ENCODE measurements around the gene CHPF2.

The CHPF2 gene

DNA sequence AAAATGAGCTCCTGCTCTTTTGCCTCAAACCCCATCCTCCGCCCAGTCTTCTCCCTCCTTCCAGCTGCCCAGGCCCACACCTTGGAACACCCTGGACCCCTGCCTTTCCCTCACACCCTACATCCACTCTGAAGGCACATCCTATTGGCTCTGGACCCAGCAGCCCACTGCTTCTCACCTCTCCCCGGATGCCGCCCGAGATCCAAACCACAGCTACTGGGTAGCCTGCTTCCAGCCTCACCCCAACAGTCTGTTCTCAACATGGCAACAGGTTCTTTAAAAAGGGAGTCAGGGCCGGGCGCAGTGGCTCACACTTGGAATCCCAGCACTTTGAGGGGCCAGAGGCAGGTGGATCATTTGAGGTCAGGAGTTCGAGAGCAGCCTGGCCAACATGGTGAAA, 25.7 kb downstream of the CHPF2 start:
- H3K36me3 ChIP-seq (ENCODE audit: insufficient read depth, low read length) = no peaks in the 10 kb centered on the region
- WGBS = 93% methylated on average over 7 of the region's 7 CpGs
- H3K4me3 ChIP-seq (ENCODE audit: low read length) = no peak overlapping the region
- H3K9ac ChIP-seq (ENCODE audit: low read depth, low read length) = no peak overlapping the region
- H3K27me3 ChIP-seq (ENCODE audit: insufficient read depth, low read length) = peaks cover 37% of the 10 kb centered on the region
- peaks cover 4% of the 10 kb centered on the region; the same call in 1 of the 2 replicates for H3K4me1 ChIP-seq (ENCODE audit: insufficient read depth, low read length)
- no peaks in the 10 kb centered on the region for H3K9me3 ChIP-seq (ENCODE audit: insufficient read depth, low read depth, low read length)
- H3K27ac ChIP-seq (ENCODE audit: low read depth, low read length) = no peak overlapping the region

DNA sequence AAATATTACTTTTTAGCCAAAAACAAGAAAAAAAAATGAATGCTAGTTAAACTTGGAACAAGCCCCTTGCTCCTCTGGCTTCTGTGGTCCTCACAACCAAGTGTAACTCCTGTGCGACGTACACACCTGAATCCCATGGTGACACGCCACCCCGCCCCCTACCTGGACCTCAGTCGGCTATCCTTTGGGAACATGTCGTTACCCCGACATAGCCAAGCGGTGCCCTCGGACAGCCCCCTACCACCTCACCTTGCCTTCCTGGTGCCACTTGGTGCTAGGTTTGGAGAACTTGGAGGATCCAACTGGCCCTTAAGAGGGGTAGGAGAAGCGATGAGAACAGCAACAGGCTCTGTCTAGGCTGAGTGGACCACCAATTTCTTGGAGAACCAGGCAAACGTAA, 28.2 kb downstream of the CHPF2 start:
- H3K4me1 ChIP-seq (ENCODE audit: insufficient read depth, low read length) = no peaks in the 10 kb centered on the region
- no peaks in the 10 kb centered on the region for H3K36me3 ChIP-seq (ENCODE audit: insufficient read depth, low read length)
- no peaks in the 10 kb centered on the region for H3K9me3 ChIP-seq (ENCODE audit: insufficient read depth, low read depth, low read length)
- no peak overlapping the region for H3K9ac ChIP-seq (ENCODE audit: low read depth, low read length)
- H3K27me3 ChIP-seq (ENCODE audit: insufficient read depth, low read length) = peaks cover 13% of the 10 kb centered on the region; the same call in 1 of the 2 replicates
- WGBS = 90% methylated on average over 11 of the region's 11 CpGs
- no peak overlapping the region for H3K27ac ChIP-seq (ENCODE audit: low read depth, low read length)
- no peak overlapping the region for H3K4me3 ChIP-seq (ENCODE audit: low read length)

DNA sequence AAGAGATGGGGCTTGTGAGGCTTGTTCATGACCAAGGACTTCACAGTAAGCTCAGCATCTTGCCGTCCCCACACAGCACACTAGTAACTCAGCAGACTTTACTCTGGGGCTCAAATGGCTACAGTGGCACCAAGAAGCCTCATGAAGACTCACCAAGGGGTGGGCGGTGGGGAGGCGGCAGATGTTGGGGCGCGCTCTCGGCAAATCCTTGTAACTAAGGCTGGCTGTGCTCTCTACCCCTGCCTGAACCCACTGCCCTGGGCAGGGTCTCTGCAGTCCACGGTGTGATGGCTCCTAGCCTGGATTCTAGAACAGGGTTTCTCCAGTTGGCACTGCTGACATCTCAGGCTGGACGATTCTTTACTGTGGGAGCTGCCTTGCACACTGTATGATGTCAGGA, 28.6 kb downstream of the CHPF2 start:
- 92% methylated on average over 8 of the region's 8 CpGs for WGBS
- Histone ChIP-seq H3K4me1 (ENCODE audit: insufficient read depth, low read length) (no peaks in the 10 kb centered on the region), H3K9ac (ENCODE audit: low read depth, low read length) (no peak overlapping the region), H3K4me3 (ENCODE audit: low read length) (no peak overlapping the region), H3K27me3 (ENCODE audit: insufficient read depth, low read length) (peaks cover 11% of the 10 kb centered on the region; the same call in 1 of the 2 replicates), H3K27ac (ENCODE audit: low read depth, low read length) (no peak overlapping the region), H3K9me3 (ENCODE audit: insufficient read depth, low read depth, low read length) (no peaks in the 10 kb centered on the region), H3K36me3 (ENCODE audit: insufficient read depth, low read length) (no peaks in the 10 kb centered on the region)

DNA sequence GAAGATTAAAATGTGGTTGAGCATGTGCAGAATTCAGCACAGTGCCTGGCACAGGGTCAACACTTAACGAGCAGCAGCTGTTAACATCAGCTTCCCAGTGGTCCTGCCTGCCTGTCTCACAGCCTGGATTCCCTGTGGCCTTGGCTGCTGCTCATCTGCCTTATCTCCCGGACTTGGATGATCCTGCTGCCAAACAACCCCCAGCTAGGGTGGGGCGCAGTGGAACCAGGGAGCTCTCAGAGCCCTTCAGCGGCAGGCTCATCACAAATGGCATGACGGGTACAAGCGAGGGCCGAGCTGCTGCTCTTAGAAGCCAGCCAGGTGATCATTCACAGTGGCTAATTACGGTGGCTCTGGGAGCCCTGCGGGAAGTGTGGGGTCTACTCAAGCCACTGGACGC, 29.2 kb downstream of the CHPF2 start:
- 83% methylated on average over 10 of the region's 10 CpGs for WGBS
- Histone ChIP-seq H3K4me3 (ENCODE audit: low read length) (no peak overlapping the region), H3K9me3 (ENCODE audit: insufficient read depth, low read depth, low read length) (no peaks in the 10 kb centered on the region), H3K9ac (ENCODE audit: low read depth, low read length) (no peak overlapping the region), H3K36me3 (ENCODE audit: insufficient read depth, low read length) (no peaks in the 10 kb centered on the region), H3K4me1 (ENCODE audit: insufficient read depth, low read length) (no peaks in the 10 kb centered on the region), H3K27me3 (ENCODE audit: insufficient read depth, low read length) (peaks cover 11% of the 10 kb centered on the region; the same call in 1 of the 2 replicates), H3K27ac (ENCODE audit: low read depth, low read length) (no peak overlapping the region)

DNA sequence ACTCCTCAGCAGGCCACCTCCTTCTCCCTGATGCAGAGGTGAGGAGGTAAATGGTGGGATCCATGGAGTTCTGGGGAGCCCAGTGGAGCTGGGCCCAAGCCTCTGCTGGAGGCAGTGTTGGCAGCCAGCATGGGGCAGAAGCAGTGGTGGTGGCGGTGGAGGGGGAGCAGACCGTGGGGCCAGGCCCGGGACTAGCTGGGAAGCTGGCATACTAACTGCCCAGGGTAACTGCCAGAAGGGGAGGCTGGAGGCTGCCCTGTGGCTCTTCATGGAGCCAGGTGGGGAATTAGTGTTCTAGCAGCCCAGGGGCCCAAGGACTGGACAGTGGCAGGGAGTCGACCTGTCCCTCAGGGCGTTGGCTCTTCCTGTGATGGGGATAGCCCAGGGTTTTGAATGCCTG, 32.3 kb downstream of the CHPF2 start:
- H3K36me3 ChIP-seq (ENCODE audit: insufficient read depth, low read length) = no peaks in the 10 kb centered on the region
- WGBS = 78% methylated on average over 5 of the region's 5 CpGs
- H3K27ac ChIP-seq (ENCODE audit: low read depth, low read length) = no peak overlapping the region
- H3K9ac ChIP-seq (ENCODE audit: low read depth, low read length) = no peak overlapping the region
- peaks cover 8% of the 10 kb centered on the region; the same call in 1 of the 2 replicates for H3K27me3 ChIP-seq (ENCODE audit: insufficient read depth, low read length)
- no peak overlapping the region for H3K4me3 ChIP-seq (ENCODE audit: low read length)
- H3K4me1 ChIP-seq (ENCODE audit: insufficient read depth, low read length) = no peaks in the 10 kb centered on the region
- H3K9me3 ChIP-seq (ENCODE audit: insufficient read depth, low read depth, low read length) = no peaks in the 10 kb centered on the region

DNA sequence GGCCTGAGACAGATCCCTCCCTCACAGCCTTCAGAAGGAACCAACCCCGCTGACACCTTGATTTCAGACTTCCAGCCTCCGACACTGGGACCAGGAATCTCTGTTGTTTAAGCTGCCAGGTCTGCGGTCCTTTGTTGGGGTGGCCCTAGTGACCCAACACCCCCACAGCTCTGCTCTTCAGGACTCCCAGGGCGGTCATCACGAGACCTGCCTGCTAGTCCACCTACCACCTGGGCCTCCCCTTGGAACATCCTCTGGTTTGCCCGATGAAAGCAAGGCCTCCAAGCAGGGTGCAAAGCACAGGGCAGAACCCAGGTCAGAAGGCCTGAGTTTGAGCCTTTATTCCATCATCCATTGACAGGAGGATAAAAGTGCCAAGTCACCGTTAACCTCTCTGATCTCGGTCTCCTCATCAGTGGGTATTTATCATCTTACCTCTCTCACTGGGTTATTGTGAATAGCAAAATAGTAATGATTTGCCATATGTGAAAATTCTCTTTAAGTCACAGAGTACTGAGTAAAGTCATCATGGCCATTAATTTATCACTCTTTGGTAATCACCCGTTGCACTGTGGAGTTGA, 33.2 kb downstream of the CHPF2 start:
- H3K36me3 ChIP-seq (ENCODE audit: insufficient read depth, low read length) = no peaks in the 10 kb centered on the region
- H3K4me3 ChIP-seq (ENCODE audit: low read length) = no peak overlapping the region
- no peaks in the 10 kb centered on the region for H3K9me3 ChIP-seq (ENCODE audit: insufficient read depth, low read depth, low read length)
- H3K27me3 ChIP-seq (ENCODE audit: insufficient read depth, low read length) = peaks cover 5% of the 10 kb centered on the region; the same call in 1 of the 2 replicates
- no peaks in the 10 kb centered on the region for H3K4me1 ChIP-seq (ENCODE audit: insufficient read depth, low read length)
- H3K27ac ChIP-seq (ENCODE audit: low read depth, low read length) = no peak overlapping the region
- H3K9ac ChIP-seq (ENCODE audit: low read depth, low read length) = no peak overlapping the region
- 91% methylated on average over 9 of the region's 9 CpGs for WGBS

DNA sequence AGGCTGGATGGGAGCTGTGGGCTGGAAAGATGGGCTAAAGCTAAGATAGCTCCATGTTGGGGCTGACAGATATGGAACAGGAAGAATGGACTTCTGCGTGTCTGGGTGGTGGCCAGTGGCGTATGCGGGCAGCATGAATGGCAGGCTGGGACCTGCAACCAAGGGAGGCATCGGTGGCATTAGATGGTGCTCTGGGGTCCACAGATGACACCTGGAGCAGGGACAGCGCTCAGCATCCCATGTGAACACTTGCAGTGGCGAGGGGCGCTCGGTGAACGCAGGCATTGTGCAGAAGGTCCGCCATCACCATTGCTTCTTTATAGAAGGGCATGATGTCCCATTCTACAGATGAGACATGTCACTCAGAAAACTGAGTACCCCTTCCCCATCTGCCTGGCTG, 37.2 kb downstream of the CHPF2 start:
- Histone ChIP-seq H3K36me3 (ENCODE audit: insufficient read depth, low read length) (no peaks in the 10 kb centered on the region), H3K4me1 (ENCODE audit: insufficient read depth, low read length) (no peaks in the 10 kb centered on the region), H3K9ac (ENCODE audit: low read depth, low read length) (no peak overlapping the region), H3K4me3 (ENCODE audit: low read length) (no peak overlapping the region), H3K27me3 (ENCODE audit: insufficient read depth, low read length) (peaks cover 2% of the 10 kb centered on the region; the same call in 1 of the 2 replicates), H3K9me3 (ENCODE audit: insufficient read depth, low read depth, low read length) (no peaks in the 10 kb centered on the region), H3K27ac (ENCODE audit: low read depth, low read length) (no peak overlapping the region)
- WGBS = 94% methylated on average over 10 of the region's 10 CpGs

DNA sequence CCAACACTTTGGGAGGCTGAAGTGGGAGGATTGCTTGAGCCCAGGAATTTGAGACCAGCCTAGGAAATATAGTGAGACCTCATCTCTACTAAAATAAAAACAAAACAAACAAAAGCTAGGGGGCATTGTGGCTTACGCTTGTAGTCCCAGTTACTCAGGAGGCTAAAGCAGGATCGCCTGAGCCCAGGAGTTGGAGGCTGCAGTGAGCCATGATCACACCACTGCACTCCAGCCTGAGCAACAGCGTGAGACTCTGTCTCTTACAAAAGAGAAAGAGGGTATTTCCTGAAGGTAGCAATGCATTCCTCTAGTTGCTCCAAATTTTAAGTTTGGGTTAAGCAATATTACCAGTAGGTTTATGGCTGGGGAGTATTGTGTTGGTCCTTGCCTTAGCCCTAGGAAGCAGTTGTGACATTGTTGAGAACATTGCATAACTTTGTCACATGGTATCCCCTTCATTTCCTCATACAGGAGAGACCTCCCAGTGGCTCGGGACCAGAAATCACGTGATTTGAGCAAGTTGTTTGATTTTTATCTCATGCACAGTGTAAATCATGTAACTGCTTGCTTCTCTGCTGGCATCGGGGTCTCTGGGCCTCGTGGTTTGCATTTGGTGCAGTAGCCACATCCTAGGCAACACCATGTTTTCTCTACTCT, 39.5 kb downstream of the CHPF2 start:
- H3K27ac ChIP-seq (ENCODE audit: low read depth, low read length) = no peak overlapping the region
- WGBS = 83% methylated on average over 7 of the region's 7 CpGs
- no peaks in the 10 kb centered on the region for H3K9me3 ChIP-seq (ENCODE audit: insufficient read depth, low read depth, low read length)
- no peaks in the 10 kb centered on the region for H3K4me1 ChIP-seq (ENCODE audit: insufficient read depth, low read length)
- H3K36me3 ChIP-seq (ENCODE audit: insufficient read depth, low read length) = no peaks in the 10 kb centered on the region
- H3K4me3 ChIP-seq (ENCODE audit: low read length) = no peak overlapping the region
- H3K9ac ChIP-seq (ENCODE audit: low read depth, low read length) = no peak overlapping the region
- H3K27me3 ChIP-seq (ENCODE audit: insufficient read depth, low read length) = peaks cover 22% of the 10 kb centered on the region

DNA sequence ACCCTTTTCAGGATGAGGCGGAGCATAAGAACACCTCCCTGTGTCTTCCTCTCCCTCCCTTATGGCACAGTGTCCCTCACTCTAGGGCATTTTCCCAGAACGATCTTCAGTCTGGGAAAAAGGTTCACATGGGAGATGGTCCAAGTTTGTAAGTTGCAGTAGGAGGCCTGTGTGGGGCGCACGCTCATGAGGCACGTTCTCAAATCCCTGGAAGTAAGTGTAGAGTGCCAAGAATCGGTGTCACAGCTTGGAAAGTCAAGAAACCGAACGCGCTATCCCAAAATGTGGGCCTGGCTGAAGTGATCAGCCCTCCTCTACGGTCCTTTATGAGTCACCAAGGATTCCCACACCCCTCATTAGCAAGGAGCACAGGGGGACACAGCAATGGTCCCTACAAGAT, 40.1 kb downstream of the CHPF2 start:
- Histone ChIP-seq H3K4me1 (ENCODE audit: insufficient read depth, low read length) (0 out of 2 replicates have a peak, but pooled peaks cover 3% of the 10 kb centered on the region), H3K27ac (ENCODE audit: low read depth, low read length) (no peak overlapping the region), H3K27me3 (ENCODE audit: insufficient read depth, low read length) (peaks cover 25% of the 10 kb centered on the region), H3K36me3 (ENCODE audit: insufficient read depth, low read length) (no peaks in the 10 kb centered on the region), H3K4me3 (ENCODE audit: low read length) (no peak overlapping the region), H3K9me3 (ENCODE audit: insufficient read depth, low read depth, low read length) (no peaks in the 10 kb centered on the region), H3K9ac (ENCODE audit: low read depth, low read length) (no peak overlapping the region)
- WGBS = 84% methylated on average over 10 of the region's 10 CpGs

DNA sequence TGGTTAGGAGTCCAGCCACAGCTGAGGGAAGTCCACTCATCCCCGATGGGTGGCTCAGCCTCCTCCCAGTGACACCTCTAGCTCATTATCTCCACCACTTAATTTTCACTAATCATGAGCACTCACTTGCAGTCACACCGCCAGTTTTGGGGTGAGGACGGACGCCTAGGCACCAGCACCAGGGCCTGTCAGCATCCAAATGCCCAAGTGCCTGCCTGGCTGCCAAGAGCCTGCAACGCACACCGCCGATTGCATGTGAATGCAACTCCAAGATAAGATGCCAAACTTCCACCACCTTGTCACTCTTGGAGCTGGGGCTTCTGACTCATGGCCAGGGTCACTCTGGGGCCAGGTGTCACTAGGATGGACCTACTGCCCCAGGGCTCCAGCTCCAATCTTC, 40.6 kb downstream of the CHPF2 start:
- H3K36me3 ChIP-seq (ENCODE audit: insufficient read depth, low read length) = no peaks in the 10 kb centered on the region
- WGBS = 93% methylated on average over 7 of the region's 7 CpGs
- H3K27me3 ChIP-seq (ENCODE audit: insufficient read depth, low read length) = peaks cover 30% of the 10 kb centered on the region
- H3K9ac ChIP-seq (ENCODE audit: low read depth, low read length) = no peak overlapping the region
- H3K4me1 ChIP-seq (ENCODE audit: insufficient read depth, low read length) = 0 out of 2 replicates have a peak, but pooled peaks cover 4% of the 10 kb centered on the region
- H3K27ac ChIP-seq (ENCODE audit: low read depth, low read length) = no peak overlapping the region
- H3K9me3 ChIP-seq (ENCODE audit: insufficient read depth, low read depth, low read length) = no peaks in the 10 kb centered on the region
- H3K4me3 ChIP-seq (ENCODE audit: low read length) = no peak overlapping the region

DNA sequence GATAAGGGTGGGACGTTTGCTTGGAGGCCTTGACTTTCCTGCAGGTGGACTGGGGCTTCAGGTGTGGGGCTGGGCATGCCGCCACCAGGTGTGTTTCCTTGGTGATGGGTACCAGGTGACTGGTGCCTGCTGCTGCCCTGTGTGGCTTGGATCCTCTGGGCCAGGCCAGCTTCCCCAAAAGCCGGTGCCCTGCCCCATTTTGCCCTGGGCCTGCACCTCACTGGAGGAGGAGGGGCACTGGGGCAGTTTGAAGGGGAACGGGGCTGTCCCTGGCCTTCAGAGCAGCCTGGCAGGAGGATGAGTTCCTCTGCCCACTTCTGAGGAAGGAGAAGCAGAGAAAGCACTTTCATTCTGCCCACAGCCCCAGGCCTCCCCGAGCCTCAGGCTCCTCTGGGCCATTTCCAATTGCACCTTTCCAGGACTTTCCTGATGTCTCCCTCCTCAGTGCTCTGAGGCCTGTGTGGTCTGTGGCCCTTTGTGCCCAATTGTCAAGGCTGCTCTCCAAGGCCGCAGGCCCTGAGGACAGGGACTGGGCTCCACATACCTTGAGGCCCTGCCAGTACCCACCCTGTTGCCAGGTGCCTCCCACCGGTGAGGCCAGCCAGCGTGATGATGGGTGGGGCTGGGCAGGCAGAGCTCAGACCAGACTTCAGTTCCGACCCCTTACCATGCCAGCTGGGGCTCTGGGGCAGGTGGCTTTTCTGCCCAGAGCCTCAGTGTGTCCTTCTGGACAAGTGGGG, 41.5 kb downstream of the CHPF2 start:
- no peaks in the 10 kb centered on the region for H3K36me3 ChIP-seq (ENCODE audit: insufficient read depth, low read length)
- H3K9ac ChIP-seq (ENCODE audit: low read depth, low read length) = no peak overlapping the region
- no peaks in the 10 kb centered on the region for H3K9me3 ChIP-seq (ENCODE audit: insufficient read depth, low read depth, low read length)
- H3K4me3 ChIP-seq (ENCODE audit: low read length) = no peak overlapping the region
- no peak overlapping the region for H3K27ac ChIP-seq (ENCODE audit: low read depth, low read length)
- peaks cover 31% of the 10 kb centered on the region for H3K27me3 ChIP-seq (ENCODE audit: insufficient read depth, low read length)
- WGBS = 85% methylated on average over 9 of the region's 9 CpGs
- 0 out of 2 replicates have a peak, but pooled peaks cover 4% of the 10 kb centered on the region for H3K4me1 ChIP-seq (ENCODE audit: insufficient read depth, low read length)
